NOMO-1 treated with dmso at 0.1 percent for 144 hours (cell line): ENCODE results near the gene DDX41.

ENCODE experiments used
- DNase-seq: peaks from one replicate; lab custom pipeline; 2025; ENCODE audit not compliant: unreplicated experiment; lab: John Stamatoyannopoulos, UW

DDX41 gene

GRCh38 chr5:177513500-177513899, 3.3 kb downstream of the DDX41 start:
- DNase-seq: no peak

- DNase-seq: no peak
Measured at GRCh38 chr5:177512736-177513380, 3.9 kb downstream of the DDX41 start.

- no peak for DNase-seq
Measured at GRCh38 chr5:177511796-177512675, 4.7 kb downstream of the DDX41 start.

- DNase-seq: no peak
Measured at GRCh38 chr5:177511181-177511580, 5.6 kb downstream of the DDX41 start.

GRCh38 chr5:177510567-177511053, 6.2 kb downstream of the DDX41 start:
- DNase-seq: peak; percentile 94

- DNase-seq: no peak
Measured at GRCh38 chr5:177509991-177510566, 6.7 kb downstream of the DDX41 start.

- DNase-seq: peak; percentile 45
Measured at GRCh38 chr5:177509381-177509951, 7.3 kb downstream of the DDX41 start, which contains the start of gene DOK3. DOK3 (minus strand) TSS chr5:177509826; CDS start chr5:177509540, 286 bp downstream.

- DNase-seq: peak; percentile 11
Measured at GRCh38 chr5:177508837-177509236, 7.9 kb downstream of the DDX41 start.

GRCh38 chr5:177508221-177508611, 8.5 kb downstream of the DDX41 start:
- DNase-seq: no peak

- peak; percentile 40 for DNase-seq
Measured at GRCh38 chr5:177507596-177508220, 9.1 kb downstream of the DDX41 start.

- peak; percentile 5 for DNase-seq
Measured at GRCh38 chr5:177507165-177507564, 9.6 kb downstream of the DDX41 start.

GRCh38 chr5:177505075-177505474, 11.7 kb downstream of the DDX41 start:
- no peak for DNase-seq

GRCh38 chr5:177504086-177505056, 12.4 kb downstream of the DDX41 start:
- DNase-seq: no peak

GRCh38 chr5:177503351-177504085, 13.2 kb downstream of the DDX41 start:
- no peak for DNase-seq

GRCh38 chr5:177502886-177503285, 13.9 kb downstream of the DDX41 start:
- no peak for DNase-seq

- peak; percentile 77 for DNase-seq
Measured at GRCh38 chr5:177501874-177502678, 14.7 kb downstream of the DDX41 start.

- peak; percentile 36 for DNase-seq
Measured at GRCh38 chr5:177500685-177501522, 15.9 kb downstream of the DDX41 start.
